HG02759 (cell line): ENCODE measurements around the gene SNRNP48.

Experiments used
- ATAC-seq: cut with Tn5 transposase; IDR thresholded peaks from one replicate; pipeline ENCODE4 v1.9.1; 2021; ENCODE audit warnings: mild to moderate bottlenecking, moderate library complexity; ENCODE audit not compliant: unreplicated experiment

The SNRNP48 gene

GRCh38 chr6:7559196-7559595 lies 30.8 kb upstream of the SNRNP48 start:
- no peak for ATAC-seq

GRCh38 chr6:7559651-7560385 lies 30.2 kb upstream of the SNRNP48 start:
- ATAC-seq, result no peak

DNA sequence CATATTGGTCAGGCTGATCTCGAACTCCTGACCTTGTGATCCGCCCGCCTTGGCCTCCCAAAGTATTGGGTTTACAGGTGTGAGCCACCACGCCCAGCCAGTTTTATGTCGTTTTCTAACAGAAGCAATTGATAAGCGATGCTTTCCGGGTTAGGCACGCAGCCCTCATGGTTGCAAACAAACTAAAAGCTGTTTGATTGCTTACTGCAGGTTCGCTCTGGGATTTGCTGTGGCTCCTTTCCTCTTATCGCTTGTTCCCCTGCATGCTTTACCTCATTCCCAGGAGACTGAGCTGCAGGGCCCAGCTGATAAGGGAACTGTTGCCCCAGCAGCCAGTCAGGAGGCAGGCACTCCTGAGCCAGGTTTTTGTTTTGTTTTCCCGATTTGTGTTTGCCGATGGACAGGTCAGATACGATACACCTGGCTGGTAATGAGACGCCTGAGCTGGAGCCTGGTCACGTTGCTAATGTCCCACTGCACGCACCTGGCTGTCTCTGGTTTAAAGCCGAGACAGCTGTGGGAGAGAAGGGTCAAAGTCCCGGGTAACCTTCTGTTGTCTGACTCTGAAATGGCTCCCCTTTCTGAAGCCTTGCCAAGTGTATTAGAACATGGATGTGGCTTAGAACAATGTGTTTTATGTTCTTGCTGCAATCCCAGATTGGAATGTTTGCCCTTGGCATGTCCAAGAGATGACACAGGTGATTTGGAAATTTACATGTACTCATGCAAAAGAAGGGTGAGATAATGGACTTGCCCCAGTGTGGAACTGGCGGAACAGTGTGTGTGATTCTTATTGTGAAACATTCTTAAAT lies 28.6 kb upstream of the SNRNP48 start:
- ATAC-seq, result no peak

DNA sequence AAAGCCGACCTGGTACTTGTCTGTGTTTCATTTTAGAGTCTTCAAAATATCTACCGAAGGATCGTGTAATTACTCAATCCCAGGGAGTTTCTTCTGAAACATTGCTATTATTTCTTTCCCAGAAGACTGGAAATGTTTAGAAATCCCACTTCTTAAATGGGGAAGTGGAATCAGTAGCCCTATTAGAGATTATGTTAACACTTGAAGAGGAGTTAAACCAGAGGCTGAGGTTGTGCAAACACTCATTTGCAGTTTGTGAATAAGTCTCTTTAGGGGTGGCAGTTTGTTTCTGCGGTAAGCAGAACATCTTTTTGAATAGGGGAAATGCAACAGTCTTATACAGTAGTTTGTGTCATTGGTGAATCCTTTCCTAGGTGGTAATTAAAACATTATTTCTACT lies 27.2 kb upstream of the SNRNP48 start:
- ATAC-seq, result no peak

GRCh38 chr6:7566107-7566506 lies 23.9 kb upstream of the SNRNP48 start:
- ATAC-seq, result no peak

DNA sequence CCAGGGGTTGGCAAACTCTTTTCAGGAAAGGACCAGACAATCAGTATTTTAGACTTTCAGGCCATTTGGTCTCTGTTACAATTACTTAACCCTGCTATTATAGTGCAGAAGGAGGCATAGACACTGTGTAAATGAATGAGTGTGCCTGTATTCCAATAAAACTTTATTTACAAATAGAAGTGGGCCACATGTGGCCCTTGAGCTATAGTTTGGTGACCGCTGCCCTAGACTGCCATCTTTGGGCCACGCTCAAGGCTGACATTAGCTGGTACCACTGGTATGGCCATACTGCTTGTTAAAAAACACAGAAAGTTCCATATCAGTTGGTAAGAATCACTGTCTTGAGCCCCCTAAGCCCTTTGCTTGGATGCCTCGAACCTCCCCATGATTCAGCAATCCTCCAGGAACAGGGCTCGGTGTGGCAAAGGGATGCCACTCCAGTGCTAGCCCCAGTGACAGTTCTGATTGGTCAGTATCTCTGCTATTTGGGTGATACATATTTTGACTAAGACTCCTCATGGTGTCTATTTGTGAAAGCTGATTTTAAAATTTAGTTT lies 23.3 kb upstream of the SNRNP48 start:
- ATAC-seq, result no peak

GRCh38 chr6:7568021-7568420 lies 22.0 kb upstream of the SNRNP48 start:
- no peak for ATAC-seq

DNA sequence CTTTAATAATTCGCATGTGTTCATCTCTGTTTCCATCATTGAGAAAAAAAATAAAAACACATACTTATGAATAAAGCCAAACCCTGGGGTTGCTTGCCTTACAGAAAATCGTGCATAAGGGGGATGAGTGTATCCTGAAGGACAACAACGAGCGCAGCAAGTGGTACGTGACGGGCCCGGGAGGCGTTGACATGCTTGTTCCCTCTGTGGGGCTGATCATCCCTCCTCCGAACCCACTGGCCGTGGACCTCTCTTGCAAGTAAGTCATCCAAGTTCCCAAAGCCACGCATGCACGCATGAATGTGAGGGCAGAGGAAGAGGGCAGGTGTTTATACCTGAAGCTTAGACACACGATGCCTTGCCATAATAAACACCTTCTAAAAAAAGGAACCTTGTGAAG lies 20.9 kb upstream of the SNRNP48 start:
- no peak for ATAC-seq

- no peak for ATAC-seq
These were observed 17.6 kb upstream of the SNRNP48 start for GRCh38 chr6:7572213-7572943.

GRCh38 chr6:7574500-7574899 lies 15.5 kb upstream of the SNRNP48 start:
- no peak for ATAC-seq

- no peak for ATAC-seq
These were observed 11.5 kb upstream of the SNRNP48 start for GRCh38 chr6:7578516-7578915.

DNA sequence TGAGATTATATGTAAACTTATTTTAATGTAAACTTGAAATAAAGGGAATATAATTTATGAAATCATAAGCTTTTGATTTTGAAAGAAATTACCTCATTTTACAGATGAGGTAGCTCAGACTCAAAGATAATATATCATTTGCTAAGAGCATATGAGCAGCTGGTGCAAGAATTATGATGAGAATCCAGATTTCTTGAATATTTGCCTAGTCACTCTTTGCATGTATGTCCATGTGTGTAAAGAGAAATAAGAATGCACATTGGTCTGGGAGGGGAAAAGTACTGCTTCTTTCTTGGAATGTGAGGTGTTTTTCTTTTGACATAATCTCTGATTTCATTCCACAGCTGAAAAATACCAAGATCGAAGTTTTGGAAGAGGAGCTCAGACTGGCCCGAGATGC lies 11.1 kb upstream of the SNRNP48 start:
- no peak for ATAC-seq

DNA sequence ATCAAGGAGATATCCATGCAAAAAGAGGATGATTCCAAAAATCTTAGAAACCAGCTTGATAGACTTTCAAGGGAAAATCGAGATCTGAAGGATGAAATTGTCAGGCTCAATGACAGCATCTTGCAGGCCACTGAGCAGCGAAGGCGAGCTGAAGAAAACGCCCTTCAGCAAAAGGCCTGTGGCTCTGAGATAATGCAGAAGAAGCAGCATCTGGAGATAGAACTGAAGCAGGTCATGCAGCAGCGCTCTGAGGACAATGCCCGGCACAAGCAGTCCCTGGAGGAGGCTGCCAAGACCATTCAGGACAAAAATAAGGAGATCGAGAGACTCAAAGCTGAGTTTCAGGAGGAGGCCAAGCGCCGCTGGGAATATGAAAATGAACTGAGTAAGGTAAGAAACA lies 10.1 kb upstream of the SNRNP48 start:
- no peak for ATAC-seq

DNA sequence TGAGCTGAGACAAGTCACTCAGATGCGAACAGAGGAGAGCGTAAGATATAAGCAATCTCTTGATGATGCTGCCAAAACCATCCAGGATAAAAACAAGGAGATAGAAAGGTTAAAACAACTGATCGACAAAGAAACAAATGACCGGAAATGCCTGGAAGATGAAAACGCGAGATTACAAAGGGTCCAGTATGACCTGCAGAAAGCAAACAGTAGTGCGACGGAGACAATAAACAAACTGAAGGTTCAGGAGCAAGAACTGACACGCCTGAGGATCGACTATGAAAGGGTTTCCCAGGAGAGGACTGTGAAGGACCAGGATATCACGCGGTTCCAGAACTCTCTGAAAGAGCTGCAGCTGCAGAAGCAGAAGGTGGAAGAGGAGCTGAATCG lies 9.5 kb upstream of the SNRNP48 start:
- no peak for ATAC-seq

DNA sequence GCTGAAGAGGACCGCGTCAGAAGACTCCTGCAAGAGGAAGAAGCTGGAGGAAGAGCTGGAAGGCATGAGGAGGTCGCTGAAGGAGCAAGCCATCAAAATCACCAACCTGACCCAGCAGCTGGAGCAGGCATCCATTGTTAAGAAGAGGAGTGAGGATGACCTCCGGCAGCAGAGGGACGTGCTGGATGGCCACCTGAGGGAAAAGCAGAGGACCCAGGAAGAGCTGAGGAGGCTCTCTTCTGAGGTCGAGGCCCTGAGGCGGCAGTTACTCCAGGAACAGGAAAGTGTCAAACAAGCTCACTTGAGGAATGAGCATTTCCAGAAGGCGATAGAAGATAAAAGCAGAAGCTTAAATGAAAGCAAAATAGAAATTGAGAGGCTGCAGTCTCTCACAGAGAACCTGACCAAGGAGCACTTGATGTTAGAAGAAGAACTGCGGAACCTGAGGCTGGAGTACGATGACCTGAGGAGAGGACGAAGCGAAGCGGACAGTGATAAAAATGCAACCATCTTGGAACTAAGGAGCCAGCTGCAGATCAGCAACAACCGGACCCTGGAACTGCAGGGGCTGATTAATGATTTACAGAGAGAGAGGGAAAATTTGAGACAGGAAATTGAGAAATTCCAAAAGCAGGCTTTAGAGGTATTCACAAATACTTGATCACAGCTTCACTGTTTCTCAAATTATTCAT lies 8.9 kb upstream of the SNRNP48 start:
- ATAC-seq, result no peak

GRCh38 chr6:7585287-7585930 lies 4.6 kb upstream of the SNRNP48 start:
- no peak for ATAC-seq

GRCh38 chr6:7587631-7588100 lies 2.3 kb upstream of the SNRNP48 start:
- ATAC-seq, result no peak

DNA sequence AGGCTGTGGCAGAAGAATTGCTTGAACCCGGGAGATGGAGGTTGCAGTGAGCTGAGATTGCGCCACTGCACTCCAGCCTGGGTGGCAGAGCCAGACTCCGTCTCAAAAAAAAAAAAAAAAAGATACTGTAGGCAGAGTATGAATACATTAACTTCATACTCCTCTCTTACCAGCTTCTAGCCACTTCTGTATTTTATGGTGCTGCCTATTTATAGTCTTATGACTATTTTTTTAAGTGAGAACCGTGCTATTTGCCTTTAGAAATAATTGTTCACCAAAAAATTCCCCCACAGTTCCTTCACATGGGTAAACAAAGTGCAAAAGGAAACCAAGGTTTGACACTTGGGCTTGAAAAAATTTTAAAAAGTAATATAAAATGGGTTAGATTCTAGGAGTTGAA lies 1.5 kb upstream of the SNRNP48 start:
- no peak for ATAC-seq

- ATAC-seq, result no peak
These were observed 777 bp upstream of the SNRNP48 start for GRCh38 chr6:7589221-7589620.

DNA sequence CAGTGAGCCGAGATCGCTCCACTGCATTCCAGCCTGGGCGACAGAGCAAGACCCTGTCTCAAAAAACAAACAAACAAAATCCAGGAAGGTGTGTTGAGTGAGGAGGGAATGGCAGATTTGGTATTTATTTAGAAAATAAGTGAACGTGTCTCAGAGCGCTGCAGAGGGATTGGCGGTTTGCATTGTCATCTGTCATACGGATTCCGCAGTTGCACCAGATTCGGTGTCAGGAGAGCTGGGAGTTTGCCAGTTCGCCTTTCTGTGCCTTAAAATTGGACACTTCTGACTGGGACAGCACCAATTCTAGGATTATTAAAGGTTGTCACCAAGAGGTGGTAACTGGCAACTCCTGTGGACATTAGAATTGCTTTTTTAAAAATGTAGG lies 912 bp downstream of the SNRNP48 start:
- ATAC-seq, result no peak
